GM19035 (cell line): ENCODE data around the gene PAM16.
"Not testable (repeated sequence)": the region's sequence is repeated elsewhere in the genome, so short reads cannot be mapped to it uniquely, and the experiment has no call there.

Experiments used
- ATAC-seq: cut with Tn5 transposase; IDR thresholded peaks from one replicate; pipeline ENCODE4 v1.9.1; 2021; ENCODE audit not compliant: unreplicated experiment

PAM16 gene

GRCh38 chr16:4350787-4351659, at the start of gene PAM16:
TSS of gene PAM16 (minus strand) at chr16:4351321. CDS start at chr16:4351234, 87 bp downstream.
- ATAC-seq, result peak; percentile 90

DNA sequence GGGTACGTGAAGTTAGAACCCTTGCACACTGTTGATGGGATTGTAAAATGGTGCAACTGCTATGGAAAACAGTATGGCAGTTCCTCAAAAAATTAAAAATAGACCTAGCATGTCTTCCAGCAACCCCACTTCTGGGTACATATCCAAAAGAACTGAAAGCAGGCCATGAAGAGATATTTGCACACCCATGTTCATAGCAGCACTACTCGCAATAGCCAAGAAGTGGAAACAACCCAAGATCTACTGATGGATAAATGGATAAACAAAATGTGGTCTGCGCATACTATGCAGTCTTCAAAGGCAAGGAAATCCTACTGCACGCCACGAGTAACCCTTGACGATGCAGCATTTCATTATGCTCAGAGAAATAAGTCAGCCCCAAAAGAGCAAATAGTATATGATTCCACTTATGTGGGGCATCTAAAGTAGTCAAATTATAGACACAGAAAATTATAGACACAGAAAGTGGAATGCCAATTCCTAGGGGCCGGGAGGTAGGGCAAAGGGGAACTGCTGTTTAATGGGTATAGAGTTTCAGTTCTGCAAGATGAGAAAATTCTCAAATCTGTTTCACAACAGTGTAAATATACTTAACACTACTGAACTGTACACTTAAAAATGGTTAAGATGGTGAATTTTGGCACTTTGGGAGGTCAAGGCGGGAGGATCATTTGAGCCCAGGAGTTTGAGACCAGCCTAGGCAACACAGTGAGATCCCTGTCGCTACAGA, 48.0 kb upstream of the PAM16 start:
- ATAC-seq, result no peak

DNA sequence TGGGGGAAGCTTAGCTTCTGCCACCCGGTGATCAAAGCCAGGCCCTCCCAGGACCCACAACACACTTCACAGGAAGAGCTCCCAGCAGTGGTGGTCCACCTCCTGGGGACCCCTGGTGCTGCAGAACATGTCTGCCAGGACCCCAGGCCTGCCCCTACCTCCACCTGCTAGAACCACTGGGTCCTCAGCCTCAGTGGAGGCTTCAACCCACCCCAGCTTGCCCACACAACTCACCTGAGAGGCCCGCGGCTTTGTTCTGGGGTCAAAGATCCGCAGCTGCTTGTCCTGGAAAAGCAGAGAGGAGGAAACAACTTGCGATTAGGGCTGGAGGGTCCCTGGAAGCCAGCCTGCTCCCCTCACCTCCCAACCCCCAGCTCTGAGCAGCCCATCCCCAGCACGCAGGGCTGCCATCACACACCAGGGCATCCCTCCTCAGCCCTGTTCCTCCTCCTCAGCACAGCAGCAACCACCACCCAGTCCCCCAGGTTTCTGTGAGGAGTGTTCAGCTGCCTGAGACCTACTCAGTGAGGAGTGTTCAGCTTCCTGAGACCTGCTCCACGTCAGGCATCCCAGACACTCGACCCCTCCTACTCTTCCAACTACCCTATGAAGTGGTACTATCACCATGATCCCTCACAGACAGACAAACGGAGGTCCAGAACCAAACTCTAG, 44.1 kb upstream of the PAM16 start:
- ATAC-seq, result no peak

GRCh38 chr16:4393850-4394249, 42.7 kb upstream of the PAM16 start:
- not testable (repeated sequence) for ATAC-seq

DNA sequence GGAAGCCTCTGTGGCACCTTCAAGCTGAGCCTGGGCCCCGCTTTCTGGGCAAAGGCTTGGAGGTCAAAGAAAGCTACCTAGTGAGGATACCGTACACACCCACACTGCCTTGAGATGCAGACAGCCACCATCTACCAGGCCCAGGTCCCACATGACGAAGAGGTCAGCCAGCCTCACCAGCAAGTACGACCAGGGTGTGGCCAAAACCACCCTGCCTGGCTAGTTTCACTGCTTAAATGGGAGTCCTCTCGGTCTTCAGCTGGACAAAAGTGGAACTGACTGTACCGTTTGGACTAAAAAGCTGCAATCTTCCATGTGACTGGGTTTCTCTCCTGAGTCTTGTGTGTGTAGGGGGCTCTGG, 42.1 kb upstream of the PAM16 start:
- no peak for ATAC-seq

DNA sequence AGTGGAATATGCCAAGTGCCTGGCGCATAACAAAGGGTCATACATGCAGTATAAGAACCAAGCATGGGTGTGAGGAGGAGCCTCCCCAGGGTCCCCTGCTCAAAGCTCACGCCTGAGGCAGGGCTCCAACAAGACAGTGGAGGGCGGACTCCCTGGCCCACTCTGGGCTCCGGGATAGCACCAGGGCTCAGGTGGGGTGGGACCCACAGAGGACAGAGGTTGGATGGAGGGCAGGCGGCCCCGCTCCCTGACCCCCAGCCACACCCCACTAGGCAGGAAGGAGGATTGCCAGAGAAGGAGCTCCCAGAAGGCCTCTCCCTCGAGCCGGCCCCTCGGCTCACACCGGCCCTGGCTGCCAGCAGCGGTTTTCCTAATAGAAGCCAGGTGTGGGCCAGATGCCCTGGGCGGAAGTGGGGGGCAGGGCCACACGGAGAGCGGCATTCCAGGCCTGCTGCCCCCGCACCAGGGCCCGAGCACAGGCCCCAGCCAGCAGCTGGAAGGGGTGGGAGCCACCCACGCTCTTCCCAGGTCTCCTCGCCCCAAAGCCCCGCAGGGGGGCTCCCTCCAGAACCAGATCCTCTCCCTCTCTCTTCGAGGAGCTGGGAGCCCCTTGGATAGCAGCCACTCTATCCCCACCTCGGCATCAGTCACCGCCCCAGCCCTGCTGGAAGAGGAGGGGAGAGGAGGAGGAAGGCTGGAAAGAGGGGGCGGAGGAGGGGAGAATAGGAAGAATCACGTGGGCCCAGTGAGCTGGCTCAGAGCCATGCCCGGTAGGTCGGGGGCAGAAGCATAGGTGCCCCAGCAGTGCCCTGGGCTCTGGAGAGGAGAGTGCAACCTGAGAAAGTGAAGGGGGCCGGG, 41.5 kb upstream of the PAM16 start:
- no peak for ATAC-seq

- no peak for ATAC-seq
These were observed 40.7 kb upstream of the PAM16 start for GRCh38 chr16:4391631-4392381.

- ATAC-seq, result no peak
These were observed 39.4 kb upstream of the PAM16 start for GRCh38 chr16:4390266-4391260.

DNA sequence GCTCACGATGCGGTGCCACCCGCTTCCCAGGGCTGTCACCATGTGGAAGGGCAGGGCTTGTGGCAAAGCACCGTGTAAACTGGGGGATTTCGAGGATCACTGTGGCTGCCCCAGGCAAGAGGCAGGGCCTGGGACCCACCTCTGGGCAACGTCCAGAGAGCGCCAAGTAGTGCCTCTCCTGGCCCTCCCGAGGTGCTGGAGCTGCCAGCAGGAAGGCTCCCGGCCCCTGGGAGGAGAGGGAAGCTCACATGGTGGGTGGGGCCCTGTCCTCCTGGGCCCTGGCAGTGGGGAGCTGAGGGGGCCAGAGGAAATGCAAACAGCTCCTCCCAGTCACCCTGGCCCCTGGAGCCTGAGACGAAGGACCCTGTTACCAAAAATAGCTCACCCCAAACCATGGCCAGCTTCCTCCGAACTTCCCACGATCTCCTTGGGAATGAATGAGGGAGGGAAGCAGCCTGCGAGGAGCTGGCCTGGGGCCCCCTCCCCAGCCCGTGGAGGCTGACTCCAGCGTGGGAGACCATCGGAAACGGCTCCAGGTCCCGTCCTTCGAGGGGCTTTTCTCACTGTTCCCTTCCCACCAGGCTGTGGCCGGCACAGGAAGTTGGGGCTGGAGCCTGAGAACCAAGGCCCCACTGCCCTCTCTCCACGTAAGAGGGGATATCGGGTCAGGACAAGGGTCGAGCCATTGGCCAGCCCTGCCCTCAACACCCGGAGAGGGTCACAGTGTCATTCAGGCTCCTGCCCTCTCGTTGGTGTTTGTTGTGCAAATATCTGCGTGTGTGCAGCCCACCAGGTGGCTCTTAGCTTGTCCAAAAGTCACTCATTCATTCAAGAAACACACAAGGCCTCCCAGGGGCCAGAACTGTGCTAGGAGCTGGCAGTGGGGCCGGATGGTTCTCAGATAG, 38.2 kb upstream of the PAM16 start:
- ATAC-seq, result no peak

DNA sequence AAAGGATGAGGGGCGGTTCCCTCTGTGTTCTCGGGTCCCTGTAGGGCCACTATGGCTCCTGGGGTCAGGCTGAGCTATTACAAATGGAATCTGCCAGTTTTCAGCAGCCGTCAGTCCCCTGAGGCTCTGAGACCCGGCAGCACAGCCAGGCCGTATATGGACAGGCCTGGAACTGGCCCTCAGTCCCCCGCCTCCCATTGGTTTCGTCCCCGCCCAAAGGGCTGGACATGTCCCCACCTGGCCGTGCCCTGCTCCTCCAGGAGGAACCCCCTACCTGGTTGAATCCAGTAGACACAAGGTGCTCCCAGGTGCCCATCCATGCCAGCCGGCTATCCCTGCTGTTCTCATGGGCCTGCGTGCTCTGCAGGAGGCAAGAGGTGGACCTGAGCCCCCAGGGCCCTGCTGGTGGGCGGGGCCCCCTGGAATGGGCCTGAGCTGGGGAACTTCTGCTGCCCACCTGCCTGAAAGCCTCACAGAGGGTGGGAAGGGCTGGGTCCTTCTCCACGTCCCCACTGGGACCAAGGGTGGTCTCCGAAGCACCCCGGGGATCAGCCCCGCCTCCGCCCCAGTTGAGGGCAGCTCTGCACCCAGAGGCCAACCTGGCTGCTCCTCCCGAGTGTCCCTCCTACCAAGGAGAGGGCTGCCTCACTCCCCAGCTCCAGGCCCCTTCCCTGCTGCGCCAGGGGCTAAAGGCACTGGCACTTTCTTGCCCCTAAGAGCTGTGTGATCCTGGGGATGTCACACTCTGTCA, 37.3 kb upstream of the PAM16 start:
- ATAC-seq, result no peak

DNA sequence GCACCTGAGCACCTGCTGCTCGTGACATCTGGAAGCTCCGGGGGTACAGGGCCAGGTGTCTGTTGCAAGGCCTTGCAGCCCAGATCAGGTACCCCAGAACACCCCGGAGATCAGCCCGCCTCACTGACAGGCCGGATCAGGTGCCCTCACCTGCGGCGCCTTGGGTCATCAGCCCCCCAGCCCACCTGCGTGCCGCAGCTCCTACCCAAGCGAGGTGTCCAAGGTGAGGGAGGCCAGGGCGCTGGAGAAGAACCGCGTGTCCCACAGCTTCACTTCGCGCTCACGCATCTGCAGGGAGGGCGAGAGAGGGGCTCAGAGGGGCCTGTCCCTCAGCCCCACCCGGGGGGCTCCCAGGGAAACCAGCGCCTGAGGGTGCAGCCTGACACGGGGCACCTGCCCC, 36.7 kb upstream of the PAM16 start:
- no peak for ATAC-seq

DNA sequence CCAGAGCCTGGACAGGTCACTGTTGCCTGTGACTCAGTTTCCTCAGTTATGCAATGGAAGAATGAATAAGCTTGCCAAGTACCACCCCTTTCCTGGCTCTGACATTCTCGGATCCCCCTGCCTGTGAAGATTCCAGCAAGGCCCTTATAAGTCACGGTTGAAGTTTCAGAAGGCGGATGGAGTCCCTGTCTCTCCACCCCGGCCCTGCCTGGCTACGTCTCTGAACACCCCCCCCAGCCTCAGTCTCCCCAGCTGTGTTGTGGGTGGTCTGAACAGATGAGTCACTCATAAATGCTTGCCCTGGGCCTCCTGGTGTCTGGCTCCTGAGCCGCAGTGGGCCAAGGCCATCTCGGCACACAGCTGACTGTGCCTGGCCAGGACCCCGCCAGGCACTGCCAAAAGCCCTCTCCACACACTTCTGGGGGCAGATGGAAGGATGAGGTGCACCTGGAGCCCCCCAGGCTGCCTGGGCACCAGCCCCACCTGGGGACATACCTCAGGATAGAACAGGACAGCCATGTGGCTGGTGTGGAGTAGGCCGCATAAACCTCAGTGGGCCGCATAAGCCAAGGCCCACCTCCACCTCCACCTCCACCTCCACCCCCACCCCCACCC, 35.9 kb upstream of the PAM16 start:
- ATAC-seq, result no peak

GRCh38 chr16:4386451-4386805, 35.3 kb upstream of the PAM16 start:
- no peak for ATAC-seq

DNA sequence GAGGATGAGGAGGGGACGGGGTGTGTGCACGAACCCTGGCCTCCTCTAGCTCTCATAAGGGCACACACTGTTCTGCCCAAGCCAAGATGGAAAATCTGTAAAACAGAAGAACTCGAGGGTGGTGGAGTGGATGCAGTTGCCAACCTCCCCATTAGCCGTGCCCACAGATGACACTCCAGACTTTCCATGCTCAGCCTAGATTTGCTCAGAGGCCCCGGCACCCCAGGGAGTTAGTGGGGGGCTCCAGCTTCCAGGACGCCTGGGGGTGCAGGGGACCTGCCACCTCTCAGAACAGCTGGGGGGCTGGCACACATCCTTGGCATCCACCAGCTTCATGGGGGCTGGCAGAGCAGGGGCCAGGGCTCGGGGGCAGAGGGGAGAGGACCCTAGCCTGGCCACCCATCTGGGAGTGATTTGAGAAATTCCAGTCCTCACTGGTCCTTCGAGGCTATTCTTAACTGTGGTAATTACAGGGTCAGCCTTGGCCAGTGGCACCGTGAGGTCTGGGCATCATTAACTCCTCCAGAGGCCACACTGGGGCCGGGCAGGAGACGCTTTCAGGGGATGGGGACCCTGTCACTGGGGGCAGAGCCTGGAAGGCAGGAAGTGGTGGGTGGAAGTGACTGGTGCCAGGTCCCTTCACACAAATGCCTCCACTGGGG, 34.8 kb upstream of the PAM16 start:
- no peak for ATAC-seq

DNA sequence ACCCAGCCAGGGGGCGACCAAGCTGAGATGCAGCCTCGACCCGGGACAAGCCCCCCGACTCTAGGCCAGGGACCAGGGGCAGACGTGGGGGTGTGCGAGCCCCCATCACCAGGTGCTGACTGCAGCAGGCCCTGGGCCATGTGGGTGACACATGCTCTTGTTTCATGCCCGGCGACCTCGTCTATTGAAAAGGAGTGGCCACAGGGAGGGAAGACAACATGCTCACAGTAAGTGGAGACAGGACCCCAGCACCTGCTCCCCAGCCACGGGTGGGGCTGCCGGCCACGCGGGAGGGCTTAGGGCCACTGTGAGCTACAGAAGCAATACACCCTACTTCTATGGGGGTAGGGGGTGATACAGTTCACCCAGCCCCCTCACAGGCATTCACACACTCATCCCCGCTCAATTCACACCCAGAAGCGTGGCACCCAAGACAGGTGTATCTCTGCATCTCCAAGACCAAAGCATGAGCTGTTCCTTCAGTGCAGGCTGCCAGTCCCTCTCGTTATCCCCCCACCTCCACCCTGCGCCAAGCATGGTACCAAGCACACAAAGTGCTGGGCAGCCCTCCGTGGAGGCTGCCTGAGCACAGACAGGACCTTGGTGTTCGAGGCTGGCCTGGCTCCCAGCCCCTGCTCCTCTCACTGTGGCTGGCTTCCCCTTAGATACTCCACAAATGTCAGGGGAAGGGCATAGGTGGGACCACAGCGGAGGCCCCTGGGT, 34.1 kb upstream of the PAM16 start:
- ATAC-seq, result no peak

DNA sequence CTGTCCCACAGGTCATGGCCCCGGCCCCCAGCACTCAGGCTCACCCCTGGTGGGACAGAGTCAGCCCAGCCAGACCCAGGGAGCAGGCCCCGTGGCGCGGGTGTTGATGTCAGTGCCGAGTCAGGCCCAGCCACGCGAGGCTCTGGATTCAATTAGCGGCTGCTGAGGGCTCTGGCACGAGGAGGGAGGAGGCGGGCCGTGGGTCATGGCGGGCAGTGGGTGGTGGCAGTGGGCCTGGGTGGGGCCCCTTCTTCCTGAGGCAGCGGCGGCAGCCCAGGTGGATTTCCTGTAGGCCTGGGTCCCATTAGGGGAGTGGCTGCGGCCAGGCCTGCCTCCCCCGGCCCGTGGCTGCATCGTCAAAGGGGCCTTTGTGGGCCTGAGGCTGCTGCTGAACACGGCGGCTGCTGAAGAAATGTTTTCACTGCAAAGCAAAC, 33.4 kb upstream of the PAM16 start:
- no peak for ATAC-seq
